ENCODE results near the gene HAX1. TPM values are rescaled to one million over a fixed set of nuclear protein-coding genes. Genes with fewer than 3 reads are reported as not detected.
"Not testable (repeated sequence)": the region's sequence is repeated elsewhere in the genome, so short reads cannot be mapped to it uniquely, and the experiment has no call there.

Gene HAX1
- 106 and 117 TPM in 2 replicates for total RNA-seq

DNA sequence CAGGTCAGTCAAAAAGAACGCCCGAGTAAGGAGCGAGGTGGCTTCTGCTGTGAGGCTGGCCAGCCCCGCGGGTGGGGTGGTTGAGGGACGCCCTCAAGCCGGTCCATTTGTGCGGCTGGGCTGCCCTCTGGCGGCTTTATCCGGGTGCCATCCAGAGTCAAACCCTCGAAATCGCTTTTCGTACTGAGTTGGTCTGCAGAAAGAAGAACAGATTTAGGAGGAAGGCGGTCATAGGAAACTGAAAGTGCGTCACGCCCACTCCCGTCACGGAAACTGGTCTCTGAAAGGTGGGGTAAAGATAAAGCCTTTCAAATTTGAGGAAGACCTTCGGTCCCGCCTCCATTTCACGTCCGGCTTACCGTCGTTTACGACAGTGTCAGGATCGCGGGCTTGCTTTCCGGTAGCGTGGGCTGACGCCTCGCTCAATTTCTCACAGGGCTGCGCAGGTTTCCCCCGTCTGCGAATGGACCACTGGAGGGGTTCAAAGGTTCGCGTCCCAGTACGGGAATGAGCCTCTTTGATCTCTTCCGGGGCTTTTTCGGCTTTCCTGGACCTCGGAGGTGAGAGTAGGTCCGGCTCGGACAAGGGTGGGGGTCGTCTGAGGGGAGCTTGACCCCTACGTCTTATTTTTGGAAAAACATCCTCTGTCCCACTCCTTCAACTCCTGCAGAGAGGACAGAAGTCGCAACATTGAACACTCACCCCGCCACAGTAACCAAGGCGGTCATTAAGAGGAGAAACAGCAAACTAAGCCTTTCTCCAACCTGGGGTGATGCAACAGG is at the start of gene HAX1:
HAX1 (plus strand) TSS at position 413 of the 782 bp plus-strand sequence; CDS start at position 508, 95 bp downstream.
- TF ChIP-seq, protein P1, sequence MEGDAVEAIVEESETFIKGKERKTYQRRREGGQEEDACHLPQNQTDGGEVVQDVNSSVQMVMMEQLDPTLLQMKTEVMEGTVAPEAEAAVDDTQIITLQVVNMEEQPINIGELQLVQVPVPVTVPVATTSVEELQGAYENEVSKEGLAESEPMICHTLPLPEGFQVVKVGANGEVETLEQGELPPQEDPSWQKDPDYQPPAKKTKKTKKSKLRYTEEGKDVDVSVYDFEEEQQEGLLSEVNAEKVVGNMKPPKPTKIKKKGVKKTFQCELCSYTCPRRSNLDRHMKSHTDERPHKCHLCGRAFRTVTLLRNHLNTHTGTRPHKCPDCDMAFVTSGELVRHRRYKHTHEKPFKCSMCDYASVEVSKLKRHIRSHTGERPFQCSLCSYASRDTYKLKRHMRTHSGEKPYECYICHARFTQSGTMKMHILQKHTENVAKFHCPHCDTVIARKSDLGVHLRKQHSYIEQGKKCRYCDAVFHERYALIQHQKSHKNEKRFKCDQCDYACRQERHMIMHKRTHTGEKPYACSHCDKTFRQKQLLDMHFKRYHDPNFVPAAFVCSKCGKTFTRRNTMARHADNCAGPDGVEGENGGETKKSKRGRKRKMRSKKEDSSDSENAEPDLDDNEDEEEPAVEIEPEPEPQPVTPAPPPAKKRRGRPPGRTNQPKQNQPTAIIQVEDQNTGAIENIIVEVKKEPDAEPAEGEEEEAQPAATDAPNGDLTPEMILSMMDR (IDR thresholded peaks at IDR 0.05; ENCODE audit: insufficient read depth, low read length, poor library complexity, severe bottlenecking): peak; percentile 81
- DNase-seq (ENCODE audit: low read depth): peak; percentile 82
- peak within 1 kb of the TSS; percentile 87 for H3K4me3 ChIP-seq (ENCODE audit: low read depth, low read length)
- H3K36me3 ChIP-seq (ENCODE audit: control insufficient read depth, insufficient read depth, low read length): peaks cover 1% of the 10 kb centered on the region
- H3K27me3 ChIP-seq (ENCODE audit: control insufficient read depth, insufficient read depth, low read length): no peaks in the 10 kb centered on the region

DNA sequence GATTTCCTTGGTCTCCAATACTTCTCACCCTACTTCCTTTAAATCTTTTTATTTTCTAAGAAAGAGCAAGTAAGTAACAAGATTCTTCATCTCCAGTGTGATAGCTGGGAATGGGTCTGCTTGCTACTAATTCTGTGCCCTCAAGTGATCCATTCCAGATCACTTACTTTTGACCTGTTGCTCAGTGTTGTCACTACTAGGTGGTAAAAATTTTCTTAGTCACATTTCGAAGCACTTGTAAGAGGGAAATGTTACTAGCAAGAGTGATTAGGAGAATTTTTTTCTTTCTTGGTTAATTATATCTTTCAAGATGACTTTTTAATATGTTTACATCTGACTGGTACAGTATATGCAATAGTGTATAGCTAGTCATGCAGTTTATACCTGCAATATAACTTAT is 49.5 kb upstream of the HAX1 start:
- Histone ChIP-seq H3K36me3 (ENCODE audit: control insufficient read depth, insufficient read depth, low read length) (no peaks in the 10 kb centered on the region), H3K4me3 (ENCODE audit: low read depth, low read length) (no peak overlapping the region), H3K27me3 (ENCODE audit: control insufficient read depth, insufficient read depth, low read length) (no peaks in the 10 kb centered on the region)
- no peak for DNase-seq (ENCODE audit: low read depth)
- TF ChIP-seq, protein P1 (IDR thresholded peaks at IDR 0.05; ENCODE audit: insufficient read depth, low read length, poor library complexity, severe bottlenecking): no peak

DNA sequence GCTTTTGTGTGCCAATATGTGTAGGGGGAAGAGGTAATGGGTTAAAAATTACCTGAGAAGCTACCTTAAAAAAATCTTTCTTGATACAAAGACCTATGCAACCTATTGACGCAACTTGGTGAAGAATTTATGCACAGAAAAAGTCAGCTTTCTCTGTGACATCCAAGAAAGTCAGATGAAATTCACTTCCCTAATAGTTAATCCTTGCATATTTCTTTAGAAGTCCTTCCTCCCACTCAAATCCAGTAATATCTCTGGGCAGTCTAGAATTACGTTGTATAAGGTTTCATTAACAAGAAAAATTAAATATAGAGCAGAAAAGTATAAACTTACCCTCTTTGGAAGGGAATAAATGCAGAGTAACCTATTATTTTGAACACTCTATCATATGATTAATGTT is 48.8 kb upstream of the HAX1 start:
- no peaks in the 10 kb centered on the region for H3K27me3 ChIP-seq (ENCODE audit: control insufficient read depth, insufficient read depth, low read length)
- H3K4me3 ChIP-seq (ENCODE audit: low read depth, low read length): no peak overlapping the region
- no peak for DNase-seq (ENCODE audit: low read depth)
- no peaks in the 10 kb centered on the region for H3K36me3 ChIP-seq (ENCODE audit: control insufficient read depth, insufficient read depth, low read length)
- TF ChIP-seq, protein P1 (IDR thresholded peaks at IDR 0.05; ENCODE audit: insufficient read depth, low read length, poor library complexity, severe bottlenecking): no peak

DNA sequence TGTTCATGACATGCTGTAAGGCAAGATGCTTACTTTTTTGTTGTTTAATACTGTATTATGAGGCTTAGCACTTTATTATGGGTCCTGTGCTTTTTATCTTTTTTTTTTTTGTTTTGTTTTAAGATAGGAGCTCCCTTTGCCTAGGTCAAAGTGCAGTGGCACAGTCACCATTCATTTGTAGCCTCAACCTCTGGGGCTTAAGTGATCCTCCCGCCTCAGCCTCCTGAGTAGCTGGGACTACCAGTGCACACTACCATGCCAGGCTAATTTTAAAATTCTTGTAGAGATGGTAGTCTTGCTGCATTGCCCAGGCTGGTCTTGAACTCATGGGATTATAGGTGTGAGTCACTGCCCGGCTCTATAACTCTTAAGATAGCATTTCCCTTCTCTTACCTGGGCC is 47.1 kb upstream of the HAX1 start:
- no peak for DNase-seq (ENCODE audit: low read depth)
- TF ChIP-seq, protein P1 (IDR thresholded peaks at IDR 0.05; ENCODE audit: insufficient read depth, low read length, poor library complexity, severe bottlenecking): no peak
- no peak overlapping the region for H3K4me3 ChIP-seq (ENCODE audit: low read depth, low read length)
- no peaks in the 10 kb centered on the region for H3K27me3 ChIP-seq (ENCODE audit: control insufficient read depth, insufficient read depth, low read length)
- H3K36me3 ChIP-seq (ENCODE audit: control insufficient read depth, insufficient read depth, low read length): no peaks in the 10 kb centered on the region

DNA sequence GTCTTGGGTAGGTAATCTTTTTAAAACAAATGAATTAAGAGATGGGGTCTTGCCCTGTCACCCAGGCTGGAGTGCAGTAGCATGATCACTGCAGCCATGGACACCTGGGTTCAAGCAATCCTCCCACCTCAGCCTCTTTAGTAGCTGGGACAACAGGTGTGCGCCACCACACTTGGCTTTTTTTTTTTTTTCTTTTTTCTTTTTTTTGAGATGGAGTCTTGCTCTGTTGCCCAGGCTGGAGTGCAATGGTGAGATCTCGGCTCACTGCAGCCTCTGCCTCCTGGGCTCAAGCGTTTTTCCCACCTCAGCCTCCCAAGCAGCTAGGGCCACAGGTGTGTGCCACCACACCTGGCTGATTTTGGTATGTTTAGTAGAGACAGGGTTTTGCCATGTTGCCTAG is 41.3 kb upstream of the HAX1 start:
- H3K36me3 ChIP-seq (ENCODE audit: control insufficient read depth, insufficient read depth, low read length): not testable (repeated sequence)

DNA sequence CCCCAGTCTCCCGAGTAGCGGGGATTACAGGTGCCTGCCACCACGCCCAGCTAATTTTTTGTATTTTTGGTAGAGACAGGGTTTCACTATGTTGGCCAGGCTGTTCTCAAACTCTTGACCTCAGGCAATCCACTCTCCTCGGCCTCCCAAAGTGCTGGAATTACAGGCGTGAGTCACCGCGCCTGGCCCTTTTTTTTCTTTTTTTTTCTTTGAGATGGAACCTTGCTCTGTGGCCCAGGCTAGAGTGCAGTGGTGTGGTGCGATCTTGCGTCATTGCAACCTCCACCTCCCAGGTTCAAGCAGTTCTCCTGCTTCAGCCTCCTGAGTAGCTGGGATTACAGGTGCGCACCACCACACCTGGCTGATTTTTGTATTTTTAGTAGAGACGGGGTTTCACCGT is 39.3 kb upstream of the HAX1 start:
- H3K36me3 ChIP-seq (ENCODE audit: control insufficient read depth, insufficient read depth, low read length): not testable (repeated sequence)

More for the DNA sequence above, 41.3 kb upstream of the HAX1 start:
- H3K27me3 ChIP-seq (ENCODE audit: control insufficient read depth, insufficient read depth, low read length); H3K4me3 ChIP-seq (ENCODE audit: low read depth, low read length); DNase-seq (ENCODE audit: low read depth): not testable (repeated sequence)

DNA sequence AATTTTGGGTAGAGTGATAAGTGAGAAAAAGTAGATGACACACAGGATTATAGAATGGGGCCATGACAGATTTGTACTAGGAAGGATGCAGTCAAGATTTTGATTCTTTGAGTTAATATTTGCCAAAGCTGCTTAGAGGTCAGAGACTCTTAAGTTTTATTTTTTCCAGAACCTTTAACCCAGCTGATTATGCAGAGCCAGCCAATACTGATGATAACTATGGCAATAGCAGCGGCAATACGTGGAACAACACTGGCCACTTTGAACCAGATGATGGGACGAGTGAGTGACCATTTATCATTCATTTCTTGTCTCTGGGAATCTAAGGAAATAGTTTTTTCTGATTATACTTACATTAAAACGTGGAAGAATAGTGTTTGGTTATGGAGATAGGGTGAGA is 35.6 kb upstream of the HAX1 start:
- Histone ChIP-seq H3K36me3 (ENCODE audit: control insufficient read depth, insufficient read depth, low read length) (peaks cover 3% of the 10 kb centered on the region), H3K4me3 (ENCODE audit: low read depth, low read length) (no peak overlapping the region), H3K27me3 (ENCODE audit: control insufficient read depth, insufficient read depth, low read length) (no peaks in the 10 kb centered on the region)
- TF ChIP-seq, protein P1 (IDR thresholded peaks at IDR 0.05; ENCODE audit: insufficient read depth, low read length, poor library complexity, severe bottlenecking): no peak
- DNase-seq (ENCODE audit: low read depth): no peak

More for the DNA sequence above, 39.3 kb upstream of the HAX1 start:
- not testable (repeated sequence) for H3K4me3 ChIP-seq (ENCODE audit: low read depth, low read length); DNase-seq (ENCODE audit: low read depth); H3K27me3 ChIP-seq (ENCODE audit: control insufficient read depth, insufficient read depth, low read length)

Data from kidney epithelial cell (primary cell).